Right lobe of liver (tissue), 6 donors: ENCODE results near the gene FHDC1. TPM values are rescaled to one million over a fixed set of nuclear protein-coding genes. Genes with fewer than 3 reads are reported as not detected.
A peak's percentile ranks its signal among the peaks of the same experiment; 100 is the strongest.

Experiments used
- ATAC-seq, 4 donors: fragments of 200-7000 bp; cut with Tn5 transposase; one replicate each; pipeline ENCODE4 v1.9.1; 2020; ENCODE audit warnings: mild to moderate bottlenecking in 4 of 4, moderate library complexity in 4 of 4
- DNase-seq, 3 donors: peaks; one replicate each; pipeline ENCODE4 v3.0.0-alpha.2; 2020
- H3K27ac ChIP-seq, 3 donors: fragments of 200-600 bp; one replicate each; pipeline ENCODE4 v1.8.0; 2022
- H3K27me3 ChIP-seq, 2 donors: fragments of 200-600 bp; one replicate each; pipeline ENCODE4 v1.8.0; 2022
- H3K36me3 ChIP-seq, 4 donors: fragments of 200-600 bp; sonication (generic) in 1 of 4; one replicate each; pipeline versions ENCODE4 v1.5.1 to v1.8.0; 2017 to 2022; ENCODE audit warnings: control low read depth in 1 of 4
- H3K4me1 ChIP-seq, 4 donors: fragments of 200-600 bp; sonication (generic) in 1 of 4; one replicate each; pipeline versions ENCODE4 v1.5.1 to v1.8.0; 2017 to 2022; ENCODE audit warnings: control low read depth in 1 of 4
- H3K4me3 ChIP-seq, 3 donors: fragments of 200-600 bp; one replicate each; pipeline ENCODE4 v1.8.0; 2022
- H3K9me3 ChIP-seq, 4 donors: fragments of 200-600 bp; sonication (generic) in 1 of 4; one replicate each; pipeline versions ENCODE4 v1.5.1 to v1.8.0; 2017 to 2022; ENCODE audit warnings: control low read depth in 1 of 4
- POLR2A ChIP-seq: fragments of 450-650 bp; IDR thresholded peaks from one replicate; pipeline ENCODE4 v1.6.1; 2017; ENCODE audit warnings: antibody characterized with exemption, mild to moderate bottlenecking
- WGBS: methylation state at CpG from one replicate; pipeline ENCODE4 v1.1.6; 2018; ENCODE audit warnings: low coverage, low lambda C conversion rate; ENCODE audit not compliant: insufficient coverage; ENCODE audit errors: missing lambda C conversion rate; 5-methylcytosine and 5-hydroxymethylcytosine counted together
- intact Hi-C, 2 donors: fragments of 100-400 bp; cut with DNase I; formaldehyde crosslinking; loops; one replicate each; pipeline versions ENCODE4 v1.11.2 to v1.14.1; 2022
- total RNA-seq, 6 experiments: library from RNA; depleted of rRNA in 2 of 6; stranded (reverse); fragments of >200 nt in 2 of 6; fragmentation: NEBNext Ultra II Directional in 3 of 6; extraction: Animal tissue kit (Norgen Biotek cat#: 25700) in 3 of 6; gene quantifications; one replicate each; pipeline versions ENCODE4 v1.1.0 to v1.2.4, GENCODE V29; 2016 to 2023
- TF ChIP-seq, protein P1 (sequence below), 4 donors: fragments of 200-600 bp in 3 of 4; fragments of 450-650 bp in 1 of 4; IDR thresholded peaks; one replicate each; pipeline versions ENCODE4 v1.5.1 to v1.8.0; 2016 to 2022; ENCODE audit warnings: antibody characterized with exemption in 4 of 4, mild to moderate bottlenecking in 2 of 4
- donor health status: DM: no; HTN: yes; CAD: no.
- donor health status: DM: no; HTN: no; CAD: no.
- donor health status: DM: no; HTN: no; CAD: no.
- donor health status: DM: no; HTN: yes; CAD: no.
- donor health status: DM: no; HTN: yes; CAD: no.

Gene FHDC1
- total RNA-seq, 6 experiments from 2014 or later, result 0.12 to 0.82 (median 0.15) TPM

DNA sequence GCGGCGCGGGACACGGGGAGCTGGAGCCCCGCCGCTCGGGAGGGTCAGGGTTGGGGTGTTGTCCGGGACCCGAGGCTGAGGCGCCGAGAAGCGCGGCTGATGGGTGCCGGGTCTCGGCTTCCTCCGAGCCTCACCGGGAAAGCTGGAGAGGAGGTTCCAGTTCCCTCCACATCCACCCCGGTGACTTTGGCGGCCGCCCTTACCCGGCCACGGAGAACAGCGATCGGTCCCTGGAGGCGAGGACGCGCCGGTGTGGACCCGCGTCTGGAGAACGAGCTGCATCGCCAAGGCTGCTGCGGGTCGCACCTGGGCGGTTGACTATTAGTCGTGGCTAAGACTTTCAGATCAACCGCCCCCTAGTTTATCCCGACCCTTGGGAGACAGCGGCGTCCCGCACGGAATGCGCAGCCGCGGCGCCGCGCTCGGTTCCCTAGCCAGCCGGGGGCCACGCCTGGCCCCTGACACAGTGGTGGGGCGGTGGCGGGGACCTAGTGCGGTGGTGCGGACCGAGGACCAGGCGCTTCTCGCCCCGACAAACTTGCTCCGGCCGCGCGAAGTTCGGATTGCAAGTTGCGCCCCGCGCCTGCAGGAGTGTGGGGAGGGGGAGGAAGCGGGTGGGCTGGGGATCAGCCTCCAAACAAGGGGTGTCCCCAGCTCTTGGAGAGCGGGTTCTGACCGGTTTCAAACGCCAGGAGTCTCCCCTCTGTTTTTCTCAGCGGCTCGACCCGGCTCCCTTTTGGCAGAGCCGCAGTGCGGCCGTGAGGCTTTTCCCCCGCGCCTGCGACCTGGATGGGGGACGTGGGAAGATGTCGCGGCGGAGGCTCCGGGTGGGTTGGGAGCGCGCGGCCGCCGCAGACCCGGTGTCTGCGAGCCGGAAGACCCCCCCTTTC lies 568 bp downstream of the FHDC1 start:
- DNase-seq (peak in 2 of 3 donors; percentile 44 to 63), ATAC-seq (peak; percentile 19 to 45 (median 40))
- Histone ChIP-seq H3K4me3 (peak overlapping the region; percentile 43 to 53 (median 45)), H3K36me3 (no peaks in the 10 kb centered on the region), H3K27ac (no peak overlapping the region), H3K4me1 (peaks cover 0 to 18% (median 7%) of the 10 kb centered on the region in 4 donors), H3K9me3 (no peaks in the 10 kb centered on the region), H3K27me3 (peaks cover 0 to 4% of the 10 kb centered on the region in 2 donors)
- no peak for TF ChIP-seq POLR2A
- TF ChIP-seq, protein P1, sequence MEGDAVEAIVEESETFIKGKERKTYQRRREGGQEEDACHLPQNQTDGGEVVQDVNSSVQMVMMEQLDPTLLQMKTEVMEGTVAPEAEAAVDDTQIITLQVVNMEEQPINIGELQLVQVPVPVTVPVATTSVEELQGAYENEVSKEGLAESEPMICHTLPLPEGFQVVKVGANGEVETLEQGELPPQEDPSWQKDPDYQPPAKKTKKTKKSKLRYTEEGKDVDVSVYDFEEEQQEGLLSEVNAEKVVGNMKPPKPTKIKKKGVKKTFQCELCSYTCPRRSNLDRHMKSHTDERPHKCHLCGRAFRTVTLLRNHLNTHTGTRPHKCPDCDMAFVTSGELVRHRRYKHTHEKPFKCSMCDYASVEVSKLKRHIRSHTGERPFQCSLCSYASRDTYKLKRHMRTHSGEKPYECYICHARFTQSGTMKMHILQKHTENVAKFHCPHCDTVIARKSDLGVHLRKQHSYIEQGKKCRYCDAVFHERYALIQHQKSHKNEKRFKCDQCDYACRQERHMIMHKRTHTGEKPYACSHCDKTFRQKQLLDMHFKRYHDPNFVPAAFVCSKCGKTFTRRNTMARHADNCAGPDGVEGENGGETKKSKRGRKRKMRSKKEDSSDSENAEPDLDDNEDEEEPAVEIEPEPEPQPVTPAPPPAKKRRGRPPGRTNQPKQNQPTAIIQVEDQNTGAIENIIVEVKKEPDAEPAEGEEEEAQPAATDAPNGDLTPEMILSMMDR (IDR thresholded peaks at IDR 0.05), result no peak
- intact Hi-C loops, result no loop called here
- 0% methylated on average over 14 of the region's 93 CpGs for WGBS

DNA sequence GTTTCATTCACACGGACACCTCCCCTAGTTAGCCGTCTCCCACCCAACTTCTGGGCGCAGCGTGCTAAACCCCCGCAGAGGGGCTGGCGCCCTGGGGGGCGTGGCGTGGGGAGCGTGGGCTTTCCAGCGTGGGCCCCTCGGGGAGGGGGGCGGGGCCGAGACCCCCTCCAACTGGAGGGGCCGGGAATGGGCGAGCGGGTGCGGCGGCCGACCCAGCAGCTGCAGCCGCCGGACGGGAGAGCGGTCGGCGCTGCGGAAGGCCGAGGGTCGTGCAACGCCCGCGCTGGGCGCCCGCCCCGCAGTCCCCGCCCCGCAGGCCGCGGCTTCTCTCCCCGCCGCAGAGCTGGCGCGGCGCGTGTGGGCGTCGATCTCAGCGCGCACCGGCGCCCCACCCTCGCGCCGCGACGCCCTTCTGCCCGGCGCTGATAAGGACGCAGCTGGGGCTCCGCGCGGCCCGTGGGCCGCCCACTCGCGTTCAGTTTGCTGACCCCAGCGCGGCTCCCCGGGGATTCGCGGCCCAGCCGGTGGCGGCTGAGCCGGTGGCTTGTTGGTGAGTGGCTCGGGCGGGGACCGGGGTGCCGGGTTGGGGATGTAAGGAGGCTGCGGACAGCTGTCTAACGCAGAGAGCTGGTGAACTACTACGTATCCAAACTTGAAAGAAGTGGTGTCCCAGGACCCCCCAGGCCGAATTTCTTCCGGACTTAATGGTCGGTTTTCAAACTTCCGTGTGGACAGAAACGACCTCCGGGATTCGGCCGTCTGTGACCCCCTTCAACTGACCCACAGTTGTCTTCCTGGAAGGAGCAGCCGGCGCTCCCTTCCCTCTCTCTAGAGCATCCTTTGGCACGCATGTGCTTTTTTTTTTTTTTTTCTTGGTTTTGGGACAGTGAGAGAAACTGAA lies 1.5 kb downstream of the FHDC1 start:
- DNase-seq (peak in 1 of 3 donors; percentile 37), ATAC-seq (peak; percentile 22 to 42 (median 34))
- intact Hi-C loops, result no loop called here
- peaks cover 0 to 4% of the 10 kb centered on the region in 2 donors for H3K27me3 ChIP-seq
- H3K4me1 ChIP-seq, result peaks cover 0 to 18% (median 7%) of the 10 kb centered on the region in 4 donors
- H3K4me3 ChIP-seq, result peak overlapping the region; percentile 43 to 53 (median 45)
- H3K9me3 ChIP-seq, result no peaks in the 10 kb centered on the region
- no peaks in the 10 kb centered on the region for H3K36me3 ChIP-seq
- under 1% methylated on average over 21 of the region's 91 CpGs for WGBS
- TF ChIP-seq, protein P1 (IDR thresholded peaks at IDR 0.05), result no peak
- TF ChIP-seq POLR2A, result no peak
- no peak overlapping the region for H3K27ac ChIP-seq

DNA sequence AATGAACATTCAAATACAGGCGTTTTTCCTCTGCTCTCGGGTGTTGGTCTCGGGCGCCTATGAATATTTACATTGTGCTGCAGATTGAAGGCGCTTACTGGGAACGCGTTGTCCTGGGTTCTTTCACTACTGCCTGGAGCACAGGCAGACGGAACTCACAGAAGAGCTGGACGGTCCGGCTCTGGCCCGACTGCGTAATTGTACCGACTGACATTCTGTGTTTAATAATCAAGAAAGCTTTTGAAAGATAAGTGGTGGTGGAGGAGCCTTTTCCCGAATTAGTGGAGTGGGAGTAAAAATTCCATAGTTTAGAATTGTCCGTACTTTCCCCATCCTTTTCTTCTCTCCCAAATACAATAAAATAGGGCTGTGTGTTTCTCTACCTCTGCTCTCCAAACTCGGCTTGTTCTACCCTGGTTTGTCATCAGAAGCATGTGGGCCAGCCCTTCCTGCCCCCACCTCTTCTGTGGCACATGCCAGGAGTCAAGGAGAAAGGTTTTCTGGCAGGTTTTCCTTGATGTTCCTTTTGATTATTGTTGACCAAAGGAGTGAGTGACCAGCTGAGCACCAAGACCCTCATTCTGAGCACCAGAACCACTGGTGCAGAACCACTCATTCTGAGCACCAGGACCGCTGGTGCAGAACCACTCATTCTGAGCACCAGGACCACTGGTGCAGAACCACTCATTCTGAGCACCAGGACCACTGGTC lies 2.3 kb downstream of the FHDC1 start:
- H3K9me3 ChIP-seq, result no peaks in the 10 kb centered on the region
- no peak for TF ChIP-seq POLR2A
- TF ChIP-seq, protein P1 (IDR thresholded peaks at IDR 0.05), result no peak
- no peak for DNase-seq
- peaks cover 0 to 4% of the 10 kb centered on the region in 2 donors for H3K27me3 ChIP-seq
- H3K27ac ChIP-seq, result no peak overlapping the region
- no peak for ATAC-seq
- H3K4me3 ChIP-seq, result peak overlapping the region in 2 of 3 donors; percentile 45 to 53
- no peaks in the 10 kb centered on the region for H3K36me3 ChIP-seq
- H3K4me1 ChIP-seq, result peaks cover 0 to 18% (median 7%) of the 10 kb centered on the region in 4 donors
- WGBS, result 18% methylated on average over 11 of the region's 17 CpGs
- intact Hi-C loops, result no loop called here

DNA sequence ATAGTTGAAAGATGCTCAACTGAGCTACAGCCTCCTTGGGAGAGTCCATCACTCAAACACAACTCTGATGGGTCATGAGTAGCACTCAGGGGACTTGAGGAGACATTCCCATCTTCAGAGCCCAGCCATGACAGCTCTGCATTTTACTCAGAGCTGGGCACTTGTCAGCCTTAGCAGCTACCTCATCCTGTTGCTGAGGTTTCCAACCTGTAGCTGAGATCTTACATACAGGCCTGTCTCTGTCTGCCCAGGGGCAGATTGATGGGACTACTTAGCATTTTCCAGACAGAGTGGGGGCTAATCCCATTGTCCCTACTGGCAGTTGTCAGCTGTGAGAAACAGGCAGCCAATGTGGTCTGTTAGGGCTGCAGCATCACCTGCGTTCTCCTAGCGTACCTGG lies 3.5 kb downstream of the FHDC1 start:
- ATAC-seq, result no peak
- Histone ChIP-seq H3K27me3 (peaks cover 0 to 4% of the 10 kb centered on the region in 2 donors), H3K4me3 (no peak overlapping the region)

More for the DNA sequence above, 3.5 kb downstream of the FHDC1 start:
- Histone ChIP-seq H3K4me1 (peaks cover 0 to 18% (median 7%) of the 10 kb centered on the region in 4 donors), H3K36me3 (no peaks in the 10 kb centered on the region), H3K9me3 (no peaks in the 10 kb centered on the region), H3K27ac (no peak overlapping the region)
- TF ChIP-seq, protein P1 (IDR thresholded peaks at IDR 0.05), result no peak
- no peak for TF ChIP-seq POLR2A
- 92% methylated on average over 2 of the region's 2 CpGs for WGBS
- no peak for DNase-seq
- intact Hi-C loops, result no loop called here
